Stimulated activated CD8-positive, alpha-beta memory T cell treated with anti-CD3 and anti-CD28 coated beads, Interleukin-4, amount 100 ng/mL, for 24 hours (primary cell): Measurements from ENCODE around the gene ULBP1.
"Not testable (repeated sequence)": the region's sequence is repeated elsewhere in the genome, so short reads cannot be mapped to it uniquely, and the experiment has no call there.

ENCODE experiments used
- DNase-seq: peaks from one replicate; pipeline ENCODE4 v3.0.0-alpha.2; 2020; ENCODE audit warnings: low read depth

The ULBP1 gene, protein sequence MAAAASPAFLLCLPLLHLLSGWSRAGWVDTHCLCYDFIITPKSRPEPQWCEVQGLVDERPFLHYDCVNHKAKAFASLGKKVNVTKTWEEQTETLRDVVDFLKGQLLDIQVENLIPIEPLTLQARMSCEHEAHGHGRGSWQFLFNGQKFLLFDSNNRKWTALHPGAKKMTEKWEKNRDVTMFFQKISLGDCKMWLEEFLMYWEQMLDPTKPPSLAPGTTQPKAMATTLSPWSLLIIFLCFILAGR

DNA sequence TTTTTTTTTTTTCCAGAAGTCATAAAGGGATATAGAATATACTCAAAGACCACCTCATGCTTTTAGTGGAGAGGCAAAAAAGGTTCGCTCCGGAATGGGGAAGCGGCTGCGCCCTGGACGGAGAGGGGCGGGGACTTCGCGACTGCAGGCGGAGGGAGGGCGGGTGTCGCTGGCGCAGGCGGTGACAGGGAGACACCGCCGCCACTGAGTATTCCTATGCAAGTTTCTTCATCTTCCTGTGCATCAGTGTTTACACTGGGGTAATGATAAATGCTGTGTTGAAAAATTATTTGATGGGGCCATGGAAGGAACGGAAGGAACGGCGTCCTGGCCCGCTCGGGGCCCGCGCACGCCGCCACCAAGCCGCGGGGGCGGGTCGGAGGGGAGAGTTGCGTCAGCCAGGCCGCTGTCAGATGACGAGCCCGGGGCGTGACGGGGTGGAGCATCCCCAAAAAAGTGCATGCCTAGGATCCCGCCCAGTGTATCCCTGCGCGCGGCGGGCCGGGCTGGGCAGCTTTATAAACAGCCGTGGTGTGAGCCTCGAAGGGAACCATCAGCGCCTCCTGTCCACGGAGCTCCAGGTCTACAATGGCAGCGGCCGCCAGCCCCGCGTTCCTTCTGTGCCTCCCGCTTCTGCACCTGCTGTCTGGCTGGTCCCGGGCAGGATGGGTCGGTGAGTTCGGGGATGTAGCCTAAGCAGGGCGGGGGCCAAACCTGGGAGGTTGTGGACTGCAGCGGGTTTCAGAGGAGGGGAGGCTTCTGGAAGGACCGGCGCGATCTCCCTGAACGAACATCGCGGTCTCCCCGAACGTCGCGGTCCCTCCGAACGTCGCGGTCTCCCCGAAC lies at the start of gene ULBP1:
ULBP1 (plus strand) TSS at position 482 of the 846 bp plus-strand sequence; CDS start at position 589, 107 bp downstream.
- peak; percentile 72 for DNase-seq

DNA sequence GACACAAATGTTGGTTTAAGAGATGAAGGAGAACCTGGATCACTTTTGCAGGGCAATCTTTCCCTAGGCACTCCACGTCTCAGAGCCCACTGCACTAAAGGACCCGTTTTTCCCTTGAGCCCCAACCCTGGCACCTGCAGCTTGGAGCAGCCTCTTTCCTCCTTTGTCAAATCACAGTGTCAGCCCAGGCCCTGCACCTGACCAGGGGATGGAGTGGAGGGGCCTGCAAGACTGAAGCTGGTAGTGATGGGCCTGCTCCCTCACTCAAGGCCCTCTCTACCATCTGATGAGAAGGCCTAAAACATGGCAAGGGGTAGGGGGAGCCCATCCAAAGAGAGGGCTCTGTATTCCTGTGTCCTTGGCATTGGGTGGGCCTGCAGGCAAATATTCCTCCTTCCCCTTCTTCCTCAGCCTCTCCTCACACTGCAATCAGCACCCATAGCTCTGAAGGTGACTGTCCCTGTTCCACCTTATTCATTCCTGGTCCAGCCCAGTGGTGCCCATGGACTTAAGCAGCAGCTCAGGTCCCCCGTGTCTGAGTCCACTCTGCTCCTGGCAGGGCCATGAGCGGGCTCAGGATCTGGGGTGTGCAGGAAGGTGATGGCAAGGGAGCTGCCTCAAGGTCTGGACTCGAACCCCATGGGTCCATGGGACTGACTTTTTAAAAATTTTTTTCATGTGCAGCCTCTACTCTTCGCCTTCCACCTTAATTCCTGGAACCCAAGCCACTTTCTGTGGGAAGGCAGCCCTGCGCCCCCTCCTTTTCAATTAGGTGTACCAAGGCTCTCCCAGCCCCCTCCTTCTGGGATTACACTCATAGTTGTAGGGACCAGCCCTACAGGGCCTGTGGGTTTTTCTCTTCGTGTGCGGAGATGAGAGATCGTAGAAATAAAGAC lies 47.5 kb upstream of the ULBP1 start:
- no peak for DNase-seq

DNA sequence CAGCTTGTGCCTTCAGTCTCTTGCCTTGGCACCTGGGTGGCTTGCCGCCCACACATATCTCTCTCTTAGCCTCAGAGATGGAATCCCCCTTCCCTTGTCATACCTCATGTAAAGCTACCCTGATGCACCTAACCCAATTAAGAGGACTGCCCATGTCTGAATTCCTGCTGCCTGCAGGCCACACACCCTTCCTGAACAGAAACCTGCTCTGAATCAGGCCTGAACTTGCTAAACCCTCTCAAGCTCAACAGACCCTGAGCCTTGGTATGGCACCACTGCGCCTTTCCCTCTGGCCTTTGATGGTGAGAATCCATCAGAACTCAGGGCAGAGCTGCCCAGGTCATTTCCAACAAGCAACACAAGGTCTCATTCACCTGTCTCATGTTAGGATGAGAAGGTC lies 46.1 kb upstream of the ULBP1 start:
- DNase-seq, result no peak

DNA sequence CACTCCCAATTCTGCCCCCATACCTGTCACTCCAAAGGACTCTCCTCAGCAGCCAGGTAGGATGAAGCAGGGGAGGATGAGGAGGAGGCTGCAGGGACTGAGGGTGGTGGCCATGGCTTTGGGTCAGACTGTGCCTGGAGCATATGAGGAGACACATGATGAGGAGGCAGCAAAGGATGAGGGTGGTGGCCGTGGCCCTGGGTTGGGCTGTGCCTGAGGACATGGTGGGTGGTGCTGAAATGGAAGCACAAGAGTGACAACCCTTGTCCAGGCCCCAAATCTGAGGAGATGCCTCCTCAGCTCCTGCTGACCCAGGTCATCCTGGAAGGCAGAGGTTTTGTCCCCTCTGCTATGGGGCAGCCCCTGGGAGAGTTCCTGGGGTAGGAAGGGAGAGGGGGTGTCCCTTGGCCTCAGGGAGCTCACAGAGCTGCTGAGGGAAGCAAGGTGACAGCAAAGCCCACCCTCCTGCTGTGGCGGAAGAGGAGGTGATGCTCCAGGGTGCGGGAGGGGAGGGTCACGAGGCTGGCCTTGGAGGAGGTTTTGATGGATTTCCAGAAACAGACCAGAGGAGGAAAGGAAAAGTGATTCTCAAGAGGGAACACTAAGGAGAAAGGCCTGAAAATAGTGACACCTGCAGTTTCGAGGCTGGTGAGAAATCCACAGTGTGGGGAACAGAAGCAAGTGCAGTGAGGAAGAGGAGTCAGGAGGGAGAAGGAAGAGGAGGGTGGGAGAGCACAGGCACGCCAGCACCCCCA lies 45.4 kb upstream of the ULBP1 start:
- no peak for DNase-seq

DNA sequence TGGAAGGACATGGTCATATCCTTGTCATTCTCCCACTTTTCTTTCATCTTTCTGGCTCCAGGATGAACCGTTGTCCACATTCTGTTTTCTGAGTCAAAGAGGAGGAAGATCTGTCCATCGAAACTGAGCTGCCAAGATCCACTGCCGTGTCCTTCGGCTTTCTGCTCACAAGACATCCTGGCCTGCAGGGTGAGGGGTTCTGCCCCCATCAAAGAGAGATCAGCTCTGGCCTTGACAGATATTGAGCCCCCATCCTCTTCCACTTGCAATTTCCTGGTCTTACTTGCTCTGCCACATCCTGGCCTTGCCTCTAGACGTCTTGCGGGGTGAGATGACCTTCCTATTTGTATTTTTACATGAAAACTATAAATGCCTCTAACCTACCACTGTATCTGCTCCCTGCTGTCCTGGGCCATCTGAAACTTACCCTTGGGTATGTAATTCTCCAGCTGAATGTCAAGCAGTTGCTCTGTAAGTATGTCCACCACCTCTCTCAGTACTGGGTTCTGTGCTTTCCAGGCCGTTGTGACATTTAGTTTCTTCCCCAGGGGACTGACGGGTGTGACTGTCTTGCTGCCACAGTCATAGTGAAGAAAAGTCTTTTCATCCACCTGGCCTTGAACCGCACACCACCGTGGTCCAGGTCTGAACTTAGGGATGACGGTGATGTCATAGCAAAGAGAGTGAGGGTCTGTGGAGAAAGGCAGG lies 44.5 kb upstream of the ULBP1 start:
- not testable (repeated sequence) for DNase-seq

DNA sequence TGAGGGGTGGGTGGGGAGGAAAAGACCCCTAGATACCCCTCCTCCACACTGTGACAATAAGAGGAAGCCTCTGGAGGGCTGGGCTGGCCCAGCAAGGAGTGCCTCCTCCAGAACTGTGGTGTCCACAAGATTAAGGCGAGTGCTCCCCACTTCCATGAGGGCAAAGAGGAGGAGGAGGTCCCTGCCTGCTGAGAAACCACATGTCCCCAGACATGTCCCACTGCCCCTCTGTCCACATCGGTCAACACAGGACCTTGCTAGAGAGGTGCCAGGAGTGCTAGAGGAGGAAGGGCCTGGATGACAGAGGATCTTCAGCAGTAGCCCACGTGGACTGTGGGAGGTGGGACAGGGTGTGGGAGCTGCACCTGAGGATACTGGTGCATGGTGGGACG lies 43.9 kb upstream of the ULBP1 start:
- DNase-seq, result no peak

DNA sequence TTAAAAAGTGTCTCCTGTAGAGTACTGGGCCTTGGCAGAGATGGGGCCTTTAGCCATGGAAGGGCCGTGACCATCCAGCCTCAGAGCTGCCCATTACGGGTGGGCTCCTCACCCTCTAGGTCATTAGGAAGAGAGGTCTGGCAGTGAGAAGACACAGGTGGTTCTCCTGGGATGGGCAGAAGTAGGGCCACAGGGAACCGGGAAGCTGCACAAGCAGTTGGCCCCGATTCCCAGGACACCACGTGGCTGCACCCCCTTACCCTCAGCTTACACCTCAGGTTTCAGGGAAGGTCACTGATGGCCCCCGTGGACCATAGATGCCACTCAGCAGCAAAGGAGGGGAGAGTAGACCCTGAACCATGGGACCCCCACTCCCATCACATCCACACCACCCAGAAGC lies 42.4 kb upstream of the ULBP1 start:
- DNase-seq, result no peak

DNA sequence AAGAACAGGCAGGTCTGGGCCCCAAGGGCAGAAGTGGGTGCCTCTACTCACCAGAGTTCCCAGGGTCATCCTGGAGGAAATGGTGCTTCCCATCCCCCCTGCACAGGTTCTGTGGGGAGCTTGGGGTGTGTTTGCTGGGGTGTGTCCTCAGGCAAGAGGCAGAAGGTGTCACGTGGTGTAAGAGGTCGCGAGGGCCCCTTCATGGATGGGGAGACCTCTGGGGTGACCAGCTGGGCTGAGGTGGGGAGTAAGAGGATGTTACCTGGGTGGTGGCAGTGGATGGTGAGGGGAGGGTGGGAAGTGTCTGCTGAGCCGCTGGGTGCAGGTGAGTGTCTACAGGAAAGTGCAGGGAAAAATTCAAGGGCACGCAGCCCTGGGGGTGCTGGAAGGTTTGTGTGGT lies 41.7 kb upstream of the ULBP1 start:
- not testable (repeated sequence) for DNase-seq

DNA sequence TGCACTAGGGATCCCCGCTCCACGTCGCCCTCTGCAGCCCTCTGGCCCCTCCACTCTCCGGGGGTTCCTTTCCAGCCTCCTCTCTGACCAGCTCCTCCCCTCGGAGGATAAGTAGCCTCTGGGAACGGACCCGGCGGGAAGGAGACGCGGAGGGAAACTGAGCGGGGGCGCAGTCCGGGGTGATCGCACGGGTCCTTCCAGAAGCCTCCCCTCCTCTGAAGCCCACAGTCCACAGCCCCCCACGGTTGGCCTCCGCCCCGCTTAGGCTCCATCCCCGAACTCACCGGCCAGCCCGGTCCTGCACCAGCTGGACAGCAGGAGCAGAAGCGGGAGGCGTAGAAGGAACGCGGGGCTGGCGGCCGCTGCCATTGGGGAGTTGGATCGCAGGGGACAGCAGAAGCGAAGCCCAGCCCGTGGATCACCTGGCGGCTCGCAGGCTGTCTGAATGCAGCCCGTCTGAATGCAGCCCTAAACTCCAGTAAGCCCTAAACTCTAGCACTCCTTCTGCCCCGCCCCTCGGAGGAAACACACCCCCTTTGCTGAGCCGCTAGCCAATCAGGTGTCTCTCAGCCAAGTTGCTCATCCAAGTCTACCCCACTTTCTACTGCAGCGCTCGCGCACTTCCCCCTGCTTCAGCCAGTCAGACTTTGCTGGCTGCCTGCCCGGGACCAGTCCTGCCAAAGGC lies 41.0 kb upstream of the ULBP1 start, which contains the start of gene RAET1G:
RAET1G (minus strand) TSS at position 480 of the 685 bp plus-strand sequence; CDS start at position 369, 111 bp downstream.
- DNase-seq, result peak; percentile 72

DNA sequence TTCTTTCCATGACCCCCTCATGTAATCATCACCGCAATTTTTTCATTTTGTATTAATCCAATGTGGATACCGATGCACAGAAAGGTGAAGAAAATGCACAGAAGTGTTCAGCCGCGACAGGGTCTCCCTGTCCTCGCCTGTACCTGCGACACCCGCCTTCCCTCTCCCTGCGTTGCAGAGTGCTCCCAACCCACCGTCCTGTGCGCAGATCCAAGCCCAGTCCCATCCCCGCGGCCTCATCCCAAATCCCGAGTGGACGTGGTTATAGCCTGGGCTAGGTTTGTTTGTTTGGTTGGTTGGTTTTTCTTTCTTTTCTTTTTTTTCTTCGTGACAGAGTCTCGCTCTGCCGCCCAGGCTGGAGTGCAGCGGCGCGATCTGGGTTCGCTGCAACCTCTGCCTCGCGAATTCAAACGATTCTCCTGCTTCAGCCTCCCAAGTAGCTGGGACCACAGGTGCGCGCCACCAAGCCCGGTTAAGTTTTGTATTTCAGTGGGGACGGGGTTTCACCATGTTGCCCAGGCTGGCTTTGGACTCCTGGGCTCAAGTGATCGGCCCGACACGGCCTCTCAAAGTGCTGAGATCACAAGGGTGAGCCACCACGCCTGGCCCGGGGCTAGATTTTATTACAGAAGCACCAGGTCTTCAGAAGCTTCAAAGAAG lies 40.3 kb upstream of the ULBP1 start:
- DNase-seq, result no peak

DNA sequence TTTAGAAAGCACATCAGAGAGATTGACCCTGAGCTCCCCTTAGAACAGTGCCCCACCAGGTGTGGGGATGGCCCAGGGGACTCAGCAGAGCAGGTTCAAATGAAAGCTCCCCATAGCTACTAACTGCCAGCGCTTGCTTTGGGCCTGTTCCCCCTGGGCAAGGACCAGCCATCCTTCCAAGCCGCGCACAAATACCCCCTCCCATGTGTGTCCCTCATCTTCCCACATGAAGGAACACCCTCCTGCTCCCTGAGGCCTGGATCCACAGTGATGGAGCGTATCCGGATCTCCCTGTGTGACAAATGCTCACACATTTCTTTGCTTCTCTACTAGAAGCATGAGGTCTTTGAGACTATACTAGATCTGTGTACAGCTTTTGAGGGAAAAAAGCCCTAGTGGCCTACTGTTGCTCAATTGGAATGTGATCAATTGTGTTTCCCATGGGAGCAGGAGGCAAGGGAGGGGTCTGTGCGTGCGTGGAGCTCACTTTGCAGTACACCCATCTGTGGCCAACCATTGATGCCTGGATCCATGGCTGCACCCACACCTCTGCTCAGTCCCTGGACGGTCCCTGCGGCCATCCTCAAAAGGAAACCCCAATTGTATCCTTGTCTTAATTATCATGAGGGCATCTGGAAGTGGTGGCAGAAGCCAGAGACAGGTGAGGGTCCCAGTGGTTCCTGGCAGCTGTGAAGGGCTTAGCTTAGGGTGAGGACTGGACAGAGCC lies 39.4 kb upstream of the ULBP1 start:
- DNase-seq, result no peak

DNA sequence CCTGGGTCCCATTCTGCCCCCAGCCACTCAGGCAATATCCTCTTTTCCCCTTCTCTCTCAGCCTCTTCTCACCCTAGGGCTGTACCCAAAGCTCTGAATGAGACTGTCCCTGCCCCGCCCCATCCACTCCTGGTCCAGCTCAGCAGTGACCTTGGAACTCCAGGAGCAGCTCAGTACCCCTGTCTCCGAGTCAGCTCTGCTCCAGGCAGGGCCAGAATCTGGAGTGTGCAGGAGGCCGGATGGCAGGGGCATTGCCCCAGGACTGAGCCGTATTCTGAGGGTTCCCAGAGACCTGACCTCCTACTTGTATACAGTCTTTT lies 38.9 kb upstream of the ULBP1 start:
- no peak for DNase-seq

DNA sequence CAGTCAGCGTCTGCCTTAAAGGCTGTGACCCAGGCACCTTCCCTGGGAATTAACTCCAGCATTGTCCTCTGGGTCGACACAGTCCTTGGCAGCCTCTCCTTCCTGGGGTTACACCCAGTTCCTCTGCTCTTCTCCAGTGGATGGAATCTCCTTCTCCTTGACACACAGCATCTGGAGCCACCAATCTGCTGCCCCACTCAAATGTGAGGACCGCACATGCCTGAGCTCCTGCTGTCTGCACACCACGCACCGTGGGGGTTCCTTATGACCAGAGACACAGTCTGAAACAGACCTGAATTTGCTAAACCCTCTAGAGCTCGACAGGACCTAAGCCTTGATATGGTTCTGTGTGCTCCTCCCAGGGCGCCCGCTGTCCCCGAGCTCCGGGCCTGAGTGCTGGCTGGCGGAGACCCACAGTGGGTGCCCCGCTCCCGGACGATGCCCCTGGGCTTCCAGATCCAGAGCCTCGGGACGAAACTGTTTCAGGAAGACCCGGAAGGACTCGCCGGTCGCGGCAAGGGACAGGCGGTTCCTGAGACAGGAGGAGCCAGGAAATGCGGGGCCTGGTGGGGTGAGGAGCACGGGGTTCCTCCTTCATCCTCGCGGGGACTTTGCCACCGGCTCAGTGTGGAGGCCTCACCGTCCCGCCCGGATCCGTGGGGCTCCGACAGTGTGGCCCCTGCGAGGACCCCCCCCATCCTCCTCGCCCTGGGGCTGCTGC lies 38.3 kb upstream of the ULBP1 start:
- no peak for DNase-seq

DNA sequence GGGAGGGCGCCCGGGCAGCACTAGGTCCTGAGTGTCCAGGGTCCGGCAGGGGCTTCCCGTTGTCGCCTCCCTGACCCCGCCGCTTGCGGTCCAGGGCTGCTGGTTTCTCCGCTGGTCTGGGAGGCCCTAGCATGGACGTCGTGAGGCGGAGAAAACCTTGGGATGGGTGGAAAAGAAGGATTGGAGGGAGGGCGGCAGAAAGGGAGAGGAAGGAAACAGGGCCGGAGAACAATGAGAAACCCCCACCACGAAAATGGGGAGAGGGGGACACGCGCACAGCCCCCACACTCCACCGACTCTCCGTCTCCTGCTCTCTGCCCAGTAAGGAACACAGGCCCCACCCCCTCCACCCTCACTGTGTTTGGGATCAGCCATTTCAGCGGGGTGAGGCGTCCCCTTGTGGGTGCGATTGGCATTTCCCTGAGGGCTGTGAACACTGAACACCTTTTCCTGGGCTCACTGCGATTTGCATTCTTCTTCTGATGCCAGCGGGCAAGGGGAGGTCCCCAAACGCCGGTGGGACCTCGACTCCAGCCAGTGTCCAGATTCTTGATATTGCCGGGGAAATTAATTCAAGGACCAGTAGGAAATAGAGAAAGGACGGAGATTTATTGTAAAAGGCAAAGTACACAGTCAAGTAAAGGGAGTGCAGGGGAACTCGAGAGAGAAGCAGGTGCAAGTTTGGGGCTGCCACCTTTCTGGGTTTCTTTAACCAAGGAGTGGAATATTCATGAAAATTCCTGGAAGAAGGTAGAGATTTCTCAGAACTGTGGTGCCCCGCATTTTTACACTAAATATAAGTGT lies 37.6 kb upstream of the ULBP1 start:
- DNase-seq, result peak; percentile 71

DNA sequence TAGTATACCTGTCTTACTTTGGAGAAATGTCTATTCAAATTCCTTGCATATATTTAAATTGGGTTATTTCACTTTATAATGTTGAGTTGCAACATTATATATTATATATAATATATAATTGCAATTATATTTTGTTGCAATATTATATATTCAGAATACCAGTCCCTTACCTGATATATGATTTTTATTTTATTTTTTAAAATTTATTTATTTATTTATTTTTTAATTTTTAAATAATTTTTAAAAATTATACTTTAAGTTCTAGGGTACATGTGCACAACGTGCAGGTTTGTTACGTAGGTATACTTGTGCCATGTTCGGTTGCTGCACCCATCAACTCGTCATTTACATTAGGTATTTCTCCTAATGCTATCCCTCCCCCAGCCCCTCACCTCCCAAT lies 36.7 kb upstream of the ULBP1 start:
- not testable (repeated sequence) for DNase-seq

DNA sequence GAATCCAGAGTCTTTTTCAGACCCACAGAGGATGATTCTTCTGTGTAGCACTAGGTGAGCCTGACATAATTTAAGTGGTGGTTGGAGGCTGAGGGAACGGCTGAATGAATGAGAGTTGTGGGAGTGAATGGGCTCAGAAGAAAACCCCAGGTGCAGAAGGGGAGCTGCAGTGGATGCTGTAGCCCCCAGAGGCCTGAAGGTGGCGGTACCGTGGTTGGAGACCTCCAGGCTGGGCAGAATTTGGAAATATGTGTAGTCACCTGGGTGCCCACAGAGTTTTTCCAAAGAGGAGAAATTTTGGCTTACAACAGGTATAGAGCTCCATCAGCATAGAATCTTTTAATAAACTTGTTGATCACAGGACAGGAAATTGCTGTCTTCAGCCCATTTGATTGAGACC lies 34.3 kb upstream of the ULBP1 start:
- DNase-seq, result no peak

DNA sequence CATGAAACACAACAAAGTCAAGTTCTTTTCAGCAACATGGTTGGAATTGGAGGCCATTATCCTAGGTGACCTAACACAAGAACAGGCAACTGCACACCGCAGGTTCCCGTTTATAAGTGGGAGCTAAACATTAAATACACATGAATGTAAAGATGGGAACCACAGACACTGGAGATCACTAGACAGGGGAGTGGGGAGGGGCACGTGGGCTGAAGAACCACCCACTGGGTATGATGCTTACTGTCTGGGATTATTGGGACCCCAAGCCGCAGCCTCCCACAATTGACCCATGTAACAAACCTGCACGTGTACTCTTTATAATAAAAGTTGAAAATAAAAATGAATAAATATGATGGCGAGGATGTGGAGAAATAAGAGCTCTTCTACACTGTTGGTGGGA lies 32.2 kb upstream of the ULBP1 start:
- DNase-seq, result no peak

DNA sequence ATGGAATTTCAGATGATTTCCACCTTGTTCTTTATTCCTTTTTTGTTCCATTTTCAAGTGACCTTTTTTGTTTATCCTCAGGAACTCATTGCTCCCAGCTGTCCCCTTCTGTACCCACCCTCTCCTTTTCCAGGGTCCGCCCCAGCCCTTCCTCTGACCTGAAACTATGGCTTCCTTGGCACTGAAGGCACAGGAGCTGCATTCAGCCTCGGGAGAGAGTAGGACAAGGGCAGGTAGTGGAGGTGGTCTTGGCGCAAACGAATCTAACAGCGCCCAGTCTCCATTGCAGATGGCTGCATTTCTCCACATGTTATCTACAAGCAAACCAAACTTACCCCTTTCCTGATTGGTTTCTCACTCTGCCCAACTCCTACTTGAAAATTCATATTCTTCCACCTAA lies 30.7 kb upstream of the ULBP1 start:
- no peak for DNase-seq
